Osteoblast (primary cell): Measurements from ENCODE around the gene RACK1. TPM values are rescaled to one million over a fixed set of nuclear protein-coding genes. Genes with fewer than 3 reads are reported as not detected.
A peak's percentile ranks its signal among the peaks of the same experiment; 100 is the strongest.

Experiments used
- DNase-seq: peaks from one replicate; pipeline ENCODE4 v3.0.0; 2011; ENCODE audit warnings: low spot score, mixed read lengths; ENCODE audit not compliant: insufficient read length; ENCODE audit errors: missing footprints
- H2AFZ ChIP-seq: 2 replicates; pipeline ENCODE4 v1.6.0; 2011; ENCODE audit warnings: mild to moderate bottlenecking, low read length
- H3K27ac ChIP-seq: 2 replicates; pipeline ENCODE4 v1.5.1; 2011; ENCODE audit warnings: mild to moderate bottlenecking, low read depth, low read length, moderate library complexity
- H3K27me3 ChIP-seq: 2 replicates; pipeline ENCODE4 v1.6.0; 2012; ENCODE audit warnings: mild to moderate bottlenecking, control low read depth, inconsistent platforms, low read length, moderate library complexity; ENCODE audit not compliant: insufficient read depth
- H3K36me3 ChIP-seq: 2 replicates; pipeline ENCODE4 v1.5.1; 2011; ENCODE audit warnings: mild to moderate bottlenecking, low read length, control low read depth, moderate library complexity; ENCODE audit not compliant: insufficient read depth
- H3K4me1 ChIP-seq: 2 replicates; pipeline ENCODE4 v1.5.1; 2011; ENCODE audit warnings: mild to moderate bottlenecking, low read length, control low read depth, moderate library complexity; ENCODE audit not compliant: insufficient read depth
- H3K4me2 ChIP-seq: 2 replicates; pipeline ENCODE4 v1.6.0; 2011; ENCODE audit warnings: mild to moderate bottlenecking, low read length; ENCODE audit not compliant: insufficient read depth
- H3K4me3 ChIP-seq: fragments of 200-600 bp; sonication (generic); 3 replicates; pipeline ENCODE4 v1.5.1; 2012; ENCODE audit warnings: mild to moderate bottlenecking, low read length, inconsistent platforms; ENCODE audit not compliant: insufficient read depth
- H3K79me2 ChIP-seq: 2 replicates; pipeline ENCODE4 v1.6.0; 2012; ENCODE audit warnings: mild to moderate bottlenecking, low read length, control low read depth, inconsistent platforms; ENCODE audit not compliant: insufficient read depth
- H3K9me3 ChIP-seq: 2 replicates; pipeline ENCODE4 v1.5.1; 2011; ENCODE audit warnings: low read depth, low read length, control low read depth
- H4K20me1 ChIP-seq: 2 replicates; pipeline ENCODE4 v1.6.0; 2012; ENCODE audit warnings: mild to moderate bottlenecking, low read length, control low read depth; ENCODE audit not compliant: insufficient read depth
- CTCF ChIP-seq: IDR thresholded peaks from 2 replicates; pipeline ENCODE4 v1.5.1; 2011; ENCODE audit warnings: mild to moderate bottlenecking, low read depth, low read length, moderate library complexity; ENCODE audit errors: extremely low read depth
- total RNA-seq: library from RNA; depleted of rRNA; stranded (reverse); fragments of >200 nt; gene quantifications from 2 replicates; pipeline ENCODE4 v1.2.3, GENCODE V29; 2012

Gene RACK1
- total RNA-seq, 1 donor: 4,007 TPM

DNA sequence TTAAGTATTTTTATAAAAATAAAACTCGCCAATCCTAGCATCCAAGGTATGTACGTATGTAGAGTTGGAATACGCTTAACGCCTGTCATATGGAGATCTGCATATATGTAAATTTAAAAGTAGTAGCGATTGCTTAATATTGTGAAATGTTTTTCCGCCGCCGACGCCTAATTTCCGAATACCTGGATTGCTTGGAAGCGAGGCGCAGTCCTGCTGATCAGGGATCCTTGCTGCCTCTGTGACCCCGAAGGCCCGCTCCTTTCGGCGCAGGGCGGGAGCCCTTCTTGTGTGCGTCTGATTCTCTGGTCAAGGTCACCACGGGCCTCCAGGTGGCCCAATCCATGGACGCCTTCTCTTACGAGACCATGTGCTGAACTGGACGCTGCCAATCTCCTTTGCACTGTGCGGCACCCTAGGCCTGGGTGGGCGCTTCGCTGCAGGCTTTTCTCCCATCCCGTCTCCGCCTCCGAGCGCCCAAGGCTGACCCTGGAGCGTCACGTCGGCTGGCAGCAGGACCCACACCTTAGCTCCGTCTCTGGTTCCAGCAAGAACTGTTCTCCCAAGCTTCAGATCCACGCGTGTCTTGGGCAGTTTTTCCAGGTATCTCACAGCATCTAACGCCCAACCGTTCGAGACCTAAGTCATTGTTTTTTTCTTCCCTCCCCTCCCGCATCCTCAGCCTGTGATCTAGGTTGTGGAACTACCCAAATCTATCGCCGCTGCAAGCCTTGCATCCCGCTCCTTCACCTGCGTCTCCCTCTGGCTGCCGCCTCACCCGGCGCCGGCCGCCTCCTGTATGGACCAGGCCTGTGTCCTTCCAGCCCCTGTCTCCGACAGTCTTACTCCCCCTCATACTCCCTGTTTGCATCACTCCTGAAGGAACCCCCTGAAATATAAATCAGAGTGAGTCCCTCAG, 24.2 kb downstream of the RACK1 start:
- no peaks in the 10 kb centered on the region for H3K27me3 ChIP-seq
- H3K36me3 ChIP-seq: no peaks in the 10 kb centered on the region
- peaks cover 23% of the 10 kb centered on the region for H3K4me1 ChIP-seq
- H3K79me2 ChIP-seq: peaks cover 9% of the 10 kb centered on the region
- no peak for TF ChIP-seq CTCF
- no peaks in the 10 kb centered on the region for H3K9me3 ChIP-seq
- no peak overlapping the region for H3K4me3 ChIP-seq
- H2AFZ ChIP-seq: no peak overlapping the region
- DNase-seq: no peak
- no peaks in the 10 kb centered on the region for H4K20me1 ChIP-seq
- H3K4me2 ChIP-seq: no peak overlapping the region
- H3K27ac ChIP-seq: no peak overlapping the region

DNA sequence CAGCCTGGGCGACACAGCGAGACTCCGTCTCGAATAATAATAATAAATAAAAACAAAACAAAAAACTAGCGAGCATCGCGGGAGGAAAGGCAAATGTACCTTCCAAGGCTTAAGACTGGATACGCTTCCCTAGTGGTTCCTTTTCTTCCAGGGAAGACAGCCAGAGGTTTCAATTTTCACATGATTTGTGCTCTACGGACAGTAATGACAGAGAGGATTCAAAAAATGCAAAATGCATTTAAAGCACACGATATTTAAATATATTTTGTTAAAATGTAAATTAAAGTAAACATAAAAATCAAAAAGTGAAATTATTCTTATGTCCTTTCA, 24.9 kb downstream of the RACK1 start:
- H3K27ac ChIP-seq: no peak overlapping the region
- H2AFZ ChIP-seq: peak overlapping the region; percentile 88
- no peaks in the 10 kb centered on the region for H3K36me3 ChIP-seq
- no peaks in the 10 kb centered on the region for H3K9me3 ChIP-seq
- no peaks in the 10 kb centered on the region for H4K20me1 ChIP-seq
- H3K4me2 ChIP-seq: peak overlapping the region; percentile 77
- H3K27me3 ChIP-seq: no peaks in the 10 kb centered on the region
- DNase-seq: peak; percentile 59
- peaks cover 17% of the 10 kb centered on the region for H3K4me1 ChIP-seq
- H3K79me2 ChIP-seq: peaks cover 2% of the 10 kb centered on the region
- peak overlapping the region; percentile 66 for H3K4me3 ChIP-seq
- no peak for TF ChIP-seq CTCF

- Histone ChIP-seq H3K9me3 (no peaks in the 10 kb centered on the region), H3K79me2 (no peaks in the 10 kb centered on the region), H4K20me1 (no peaks in the 10 kb centered on the region), H3K36me3 (no peaks in the 10 kb centered on the region), H2AFZ (peak overlapping the region; percentile 88), H3K27me3 (no peaks in the 10 kb centered on the region), H3K4me2 (peak overlapping the region; percentile 87), H3K27ac (peak overlapping the region; percentile 7), H3K4me3 (peak overlapping the region; percentile 66), H3K4me1 (peaks cover 15% of the 10 kb centered on the region)
- no peak for DNase-seq
- no peak for TF ChIP-seq CTCF
Observed at GRCh38 chr5:181217803-181218062, 26.0 kb downstream of the RACK1 start.

GRCh38 chr5:181217111-181217802, 26.4 kb downstream of the RACK1 start:
- Histone ChIP-seq H3K4me3 (peak overlapping the region; percentile 66), H3K79me2 (no peaks in the 10 kb centered on the region), H4K20me1 (no peaks in the 10 kb centered on the region), H3K27ac (peak overlapping the region; percentile 7), H3K4me1 (peaks cover 12% of the 10 kb centered on the region), H3K27me3 (no peaks in the 10 kb centered on the region), H3K9me3 (no peaks in the 10 kb centered on the region), H3K36me3 (no peaks in the 10 kb centered on the region), H2AFZ (peak overlapping the region; percentile 88), H3K4me2 (peak overlapping the region; percentile 87)
- TF ChIP-seq CTCF: peak; percentile 6
- peak; percentile 89 for DNase-seq
